Heart left ventricle (tissue), 16 donors: ENCODE data around the gene NOB1. TPM values are rescaled to one million over a fixed set of nuclear protein-coding genes. Genes with fewer than 3 reads are reported as not detected.

Experiments used
- ATAC-seq, 4 donors: fragments of 200-7000 bp; cut with Tn5 transposase; one replicate each; pipeline ENCODE4 v1.9.1; 2020 to 2022; ENCODE audit warnings: moderate library complexity in 4 of 4, mild to moderate bottlenecking in 3 of 4, moderate number of reproducible peaks in 1 of 4
- DNase-seq, 5 donors: peaks; one replicate each; pipeline ENCODE4 v3.0.0-alpha.2; 2020
- H3K27ac ChIP-seq, 12 donors: fragments of 200-600 bp; sonication (generic) in 4 of 12; one replicate each; pipeline versions ENCODE4 v1.5.0 to v1.8.0; 2016 to 2022; ENCODE audit warnings: mild to moderate bottlenecking in 2 of 12
- H3K27me3 ChIP-seq, 9 donors: fragments of 200-600 bp; sonication (generic) in 2 of 9; one replicate each; pipeline versions ENCODE4 v1.5.1 to v1.8.0; 2016 to 2022; ENCODE audit warnings: mild to moderate bottlenecking in 3 of 9
- H3K36me3 ChIP-seq, 9 donors: fragments of 200-600 bp; sonication (generic) in 2 of 9; one replicate each; pipeline versions ENCODE4 v1.5.0 to v1.8.0; 2018 to 2022; ENCODE audit warnings: mild to moderate bottlenecking in 2 of 9
- H3K4me1 ChIP-seq, 12 donors: fragments of 200-600 bp; sonication (generic) in 4 of 12; one replicate each; pipeline versions ENCODE4 v1.5.0 to v1.8.0; 2016 to 2022; ENCODE audit warnings: mild to moderate bottlenecking in 3 of 12
- H3K4me3 ChIP-seq, 12 donors: fragments of 200-600 bp; sonication (generic) in 4 of 12; one replicate each; pipeline versions ENCODE4 v1.5.0 to v1.8.0; 2017 to 2022; ENCODE audit warnings: mild to moderate bottlenecking in 9 of 12, moderate library complexity in 4 of 12
- H3K9me3 ChIP-seq, 12 donors: fragments of 200-600 bp; sonication (generic) in 4 of 12; one replicate each; pipeline versions ENCODE4 v1.5.0 to v1.8.0; 2016 to 2022; ENCODE audit warnings: mild to moderate bottlenecking in 1 of 12
- POLR2A ChIP-seq, 2 donors: fragments of 450-650 bp; IDR thresholded peaks; one replicate each; pipeline ENCODE4 v1.6.1; 2017; ENCODE audit warnings: antibody characterized with exemption in 2 of 2, mild to moderate bottlenecking in 2 of 2, moderate library complexity in 2 of 2
- WGBS, 4 donors: extraction: QIAGEN DNeasy Blood & Tissue Kit in 2 of 4; methylation state at CpG; one replicate each; pipeline versions ENCODE4 v1.1.5 to v1.1.7; 2013 to 2018; 5-methylcytosine and 5-hydroxymethylcytosine counted together
- intact Hi-C, 10 donors: fragments of 100-400 bp; cut with DNase I; formaldehyde crosslinking; loops; one replicate each; pipeline versions ENCODE4 v1.11.1 to v1.14.2; 2022
- polyA plus RNA-seq, 2 donors: library from polyadenylated mRNA; stranded (reverse); fragments of 200-250 nt; gene quantifications; one replicate each; pipeline ENCODE4 v1.2.3, GENCODE V29; 2013
- total RNA-seq, 9 donors: library from RNA; depleted of rRNA in 2 of 9; stranded (reverse); fragments of >200 nt in 2 of 9; fragmentation: NEBNext Ultra II Directional in 3 of 9; extraction: Animal tissue kit (Norgen Biotek cat#: 25700) in 3 of 9; gene quantifications; one replicate each; pipeline versions ENCODE4 v1.1.0 to v1.2.4, GENCODE V29; 2016 to 2023
- TF ChIP-seq, protein P1 (sequence below), 12 donors: fragments of 200-600 bp; sonication (generic) in 4 of 12; IDR thresholded peaks; one replicate each; pipeline versions ENCODE4 v1.5.0 to v1.8.0; 2018 to 2022; ENCODE audit warnings: antibody characterized with exemption in 12 of 12, mild to moderate bottlenecking in 5 of 12
- donor health status: ischemic (EF 13 %, LVEDD 7.1; RV severe dilation, severe dysfunction).
- donor health status: healthy with polysubstance abuse.
- donor health status: DM: no; HTN: yes; CAD: no.
- donor health status: DM: no; HTN: no; CAD: no.
- donor health status: ischemic (EF 25% LVEDD 6.9; RV normal size, moderate dysfunction).
- donor health status: ischemic (EF 25% LVEDD 5.7; RV mildly dilated, moderate dysfunction).
- donor health status: healthy.
- donor health status: DM: yes; HTN: yes; CAD: no.
- donor health status: ischemic (EF 35%, LVEDD 5.7; RV mildly dilated, moderate dysfunction).
- donor health status: nonischemic (EF 11% LVEDD 7.7; RV severe dilation, severe dysfunction).
- donor health status: DM: yes; HTN: yes; CAD: no.
- donor health status: PGD.
- donor health status: ischemic (EF 29% LVEDD 5.4; RV normal size, mild dysfunction).
- donor health status: nonischemic (EF 23%, LVEDD 6.1; RV moderate dilation, normal function).

NOB1 gene
- total and polyA plus RNA-seq, 11 donors: 7.8 to 26.2 (median 16.8) TPM

DNA sequence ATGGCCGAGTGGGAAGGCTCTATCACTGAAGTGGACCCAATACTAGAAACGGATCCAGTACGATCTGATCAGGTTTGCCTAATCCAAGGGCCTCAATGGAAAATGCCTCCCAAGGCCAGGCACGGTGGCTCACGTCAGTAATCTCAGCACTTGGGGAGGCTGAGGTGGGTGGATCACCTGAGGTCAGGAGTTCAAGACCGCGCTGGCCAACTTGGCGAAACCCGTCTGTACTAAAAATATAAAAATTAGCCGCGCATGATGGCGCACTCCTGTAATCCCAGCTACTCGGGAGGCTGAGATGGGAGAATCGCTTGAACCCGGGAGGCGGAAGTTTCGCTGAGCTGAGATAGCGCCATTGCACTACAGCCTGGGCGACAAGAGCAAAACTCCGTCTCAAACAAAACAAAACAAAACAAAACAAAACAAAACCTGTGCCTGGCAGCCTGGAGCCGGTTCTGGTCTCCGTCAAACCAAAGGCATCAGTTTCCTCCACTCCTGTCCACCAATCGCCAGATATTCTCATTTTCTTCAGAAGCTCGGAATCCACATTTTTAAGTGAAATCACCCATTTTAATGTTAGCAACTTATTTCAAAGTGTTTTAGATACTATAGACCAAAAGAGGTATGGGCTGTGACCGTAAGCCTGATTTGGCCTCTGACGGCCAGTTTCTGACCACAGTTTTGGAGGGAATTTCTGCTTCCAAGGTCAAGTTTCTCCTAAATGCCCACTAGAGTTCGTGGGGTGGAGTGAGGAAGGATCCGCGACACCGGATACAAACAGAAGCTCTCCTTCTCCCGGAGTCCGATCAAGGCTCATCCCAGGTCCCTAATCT is 29.0 kb downstream of the NOB1 start:
- intact Hi-C loops: loop anchor here in 1 of 10 donors (2.0 kb wide), 1 partner anchor 17 kb away; no protein-coding TSS in a partner anchor
- H3K4me1 ChIP-seq: peaks cover 0 to 33% (median 19%) of the 10 kb centered on the region in 12 donors
- DNase-seq: no peak
- no peaks in the 10 kb centered on the region for H3K9me3 ChIP-seq
- TF ChIP-seq POLR2A (IDR thresholded peaks at IDR 0.05): no peak
- TF ChIP-seq, protein P1, sequence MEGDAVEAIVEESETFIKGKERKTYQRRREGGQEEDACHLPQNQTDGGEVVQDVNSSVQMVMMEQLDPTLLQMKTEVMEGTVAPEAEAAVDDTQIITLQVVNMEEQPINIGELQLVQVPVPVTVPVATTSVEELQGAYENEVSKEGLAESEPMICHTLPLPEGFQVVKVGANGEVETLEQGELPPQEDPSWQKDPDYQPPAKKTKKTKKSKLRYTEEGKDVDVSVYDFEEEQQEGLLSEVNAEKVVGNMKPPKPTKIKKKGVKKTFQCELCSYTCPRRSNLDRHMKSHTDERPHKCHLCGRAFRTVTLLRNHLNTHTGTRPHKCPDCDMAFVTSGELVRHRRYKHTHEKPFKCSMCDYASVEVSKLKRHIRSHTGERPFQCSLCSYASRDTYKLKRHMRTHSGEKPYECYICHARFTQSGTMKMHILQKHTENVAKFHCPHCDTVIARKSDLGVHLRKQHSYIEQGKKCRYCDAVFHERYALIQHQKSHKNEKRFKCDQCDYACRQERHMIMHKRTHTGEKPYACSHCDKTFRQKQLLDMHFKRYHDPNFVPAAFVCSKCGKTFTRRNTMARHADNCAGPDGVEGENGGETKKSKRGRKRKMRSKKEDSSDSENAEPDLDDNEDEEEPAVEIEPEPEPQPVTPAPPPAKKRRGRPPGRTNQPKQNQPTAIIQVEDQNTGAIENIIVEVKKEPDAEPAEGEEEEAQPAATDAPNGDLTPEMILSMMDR (IDR thresholded peaks at IDR 0.05): no peak
- H3K27me3 ChIP-seq: no peaks in the 10 kb centered on the region
- no peak for ATAC-seq
- WGBS, 4 donors: 67 to 72% (median 70%) methylated on average over 32 of the region's 32 CpGs
- peak overlapping the region; percentile 14 to 72 (median 56) for H3K4me3 ChIP-seq
- peak overlapping the region in 11 of 12 donors; percentile 64 to 88 (median 80) for H3K27ac ChIP-seq
- no peaks in the 10 kb centered on the region for H3K36me3 ChIP-seq

DNA sequence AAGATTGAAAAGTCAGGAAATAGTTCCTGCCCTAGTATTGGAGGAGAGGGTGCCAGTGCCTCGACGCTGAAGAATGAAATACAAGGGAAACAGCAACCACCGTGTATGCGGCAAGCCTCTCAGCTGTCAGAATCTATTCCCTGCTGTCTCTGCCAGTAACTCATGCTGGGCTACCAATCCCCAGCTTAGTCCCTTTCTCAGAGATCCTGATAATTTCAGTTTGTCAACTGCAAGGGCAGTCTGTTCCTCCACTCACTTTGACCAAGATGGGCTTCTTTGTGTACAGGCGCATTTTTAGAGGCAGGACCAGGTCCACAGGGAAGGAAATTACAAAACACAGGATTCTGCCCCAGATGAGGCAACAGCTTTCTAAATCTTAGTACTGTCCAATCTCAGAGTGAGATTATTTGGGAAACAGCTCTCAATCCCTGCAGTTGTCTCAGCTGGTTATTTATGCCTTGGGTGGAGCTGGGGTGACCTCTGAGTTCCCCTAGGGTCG is 29.7 kb downstream of the NOB1 start:
- peak overlapping the region in 11 of 12 donors; percentile 8 to 88 (median 74) for H3K27ac ChIP-seq
- H3K9me3 ChIP-seq: no peaks in the 10 kb centered on the region
- H3K27me3 ChIP-seq: no peaks in the 10 kb centered on the region
- DNase-seq: no peak
- 49 to 53% (median 51%) methylated on average over 6 of the region's 6 CpGs for WGBS, 4 donors
- peaks cover 0 to 33% (median 19%) of the 10 kb centered on the region in 12 donors for H3K4me1 ChIP-seq
- ATAC-seq: no peak
- intact Hi-C loops: loop anchor here in 1 of 10 donors (2.0 kb wide), 1 partner anchor 18 kb away; no protein-coding TSS in a partner anchor
- TF ChIP-seq POLR2A (IDR thresholded peaks at IDR 0.05): no peak
- TF ChIP-seq, protein P1 (IDR thresholded peaks at IDR 0.05): no peak
- H3K36me3 ChIP-seq: no peaks in the 10 kb centered on the region
- peak overlapping the region in 5 of 12 donors; percentile 56 to 72 (median 67) for H3K4me3 ChIP-seq

DNA sequence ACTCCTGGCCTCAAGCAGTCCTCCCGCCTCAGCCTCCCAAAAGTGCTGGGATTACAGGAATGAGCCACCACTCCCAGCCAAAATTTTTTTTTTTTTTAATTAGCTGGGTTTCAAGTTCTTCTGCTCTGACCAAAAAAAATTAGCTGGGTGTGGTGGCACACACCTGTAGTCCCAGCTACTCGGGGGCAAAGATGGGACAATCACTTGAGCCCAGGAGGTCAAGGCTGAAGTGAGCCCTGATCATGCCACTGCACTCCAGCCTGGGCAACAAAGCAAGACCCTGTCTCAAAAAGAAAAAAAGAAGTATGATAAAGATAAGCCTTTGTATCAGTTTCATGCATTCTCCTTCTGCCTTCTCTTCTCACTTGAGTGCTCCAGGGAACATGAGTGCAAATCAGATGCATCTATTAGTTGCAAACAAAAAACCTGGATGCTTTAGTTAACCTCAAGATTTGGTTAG is 30.3 kb downstream of the NOB1 start:
- peak overlapping the region in 4 of 12 donors; percentile 29 to 88 (median 73) for H3K27ac ChIP-seq
- TF ChIP-seq POLR2A (IDR thresholded peaks at IDR 0.05): no peak
- TF ChIP-seq, protein P1 (IDR thresholded peaks at IDR 0.05): no peak
- peaks cover 0 to 33% (median 19%) of the 10 kb centered on the region in 12 donors for H3K4me1 ChIP-seq
- DNase-seq (no peak), ATAC-seq (no peak)
- H3K9me3 ChIP-seq: no peaks in the 10 kb centered on the region
- WGBS, 4 donors: 92 to 100% (median 99%) methylated on average over 2 of the region's 2 CpGs
- intact Hi-C loops: loop anchor here in 1 of 10 donors (2.0 kb wide), 1 partner anchor 18 kb away; no protein-coding TSS in a partner anchor
- no peaks in the 10 kb centered on the region for H3K36me3 ChIP-seq
- H3K27me3 ChIP-seq: no peaks in the 10 kb centered on the region
- H3K4me3 ChIP-seq: peak overlapping the region in 2 of 12 donors; percentile 56 to 67

DNA sequence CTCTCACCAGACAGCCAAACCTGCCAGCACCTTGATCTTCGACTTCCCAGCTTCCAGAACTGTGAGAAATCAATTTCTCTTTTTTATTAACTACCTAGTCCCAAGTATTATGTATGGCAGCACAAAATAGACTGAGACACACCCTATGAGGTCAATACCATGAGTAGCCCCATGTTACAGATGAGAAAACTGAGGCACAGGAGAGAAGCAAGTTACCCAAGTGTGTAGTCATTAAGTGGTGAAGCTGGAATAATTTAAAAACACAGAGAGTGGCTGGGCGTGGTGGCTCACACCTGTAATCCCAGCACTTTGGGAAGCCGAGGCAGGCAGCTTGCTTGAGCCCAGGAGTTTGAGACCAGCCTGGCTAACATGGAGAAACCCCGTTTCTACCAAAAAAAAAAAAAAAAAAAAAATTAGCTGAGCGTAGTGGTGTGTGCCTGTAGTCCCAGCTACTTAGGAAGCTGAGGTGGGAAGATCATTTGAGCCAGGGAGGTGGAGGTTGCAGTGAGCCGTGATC is 33.2 kb downstream of the NOB1 start:
- 86 to 95% (median 93%) methylated on average over 6 of the region's 6 CpGs for WGBS, 4 donors
- DNase-seq: no peak
- Histone ChIP-seq H3K4me3 (no peak overlapping the region), H3K27me3 (no peaks in the 10 kb centered on the region), H3K27ac (no peak overlapping the region), H3K4me1 (peaks cover 0 to 18% (median 6%) of the 10 kb centered on the region in 12 donors), H3K36me3 (peaks cover 0 to 20% (median 17%) of the 10 kb centered on the region in 9 donors), H3K9me3 (no peaks in the 10 kb centered on the region)
- no peak for ATAC-seq
- intact Hi-C loops: no loop called here
- TF ChIP-seq, protein P1 (IDR thresholded peaks at IDR 0.05): no peak
- TF ChIP-seq POLR2A (IDR thresholded peaks at IDR 0.05): no peak
